Endothelial cell (in vitro differentiated cells): ENCODE measurements around the gene CFAP410. TPM values are rescaled to one million over a fixed set of nuclear protein-coding genes. Genes with fewer than 3 reads are reported as not detected.

Experiments used
- DNase-seq: peaks from one replicate; pipeline ENCODE4 v3.0.0; 2021; ENCODE audit warnings: low spot score
- H3K27ac Mint-ChIP-seq: one replicate; pipeline ENCODE4 v1.8.0; 2021; ENCODE audit warnings: mixed read lengths, inconsistent platforms; ENCODE audit not compliant: unreplicated experiment
- H3K27me3 Mint-ChIP-seq: one replicate; pipeline ENCODE4 v1.8.0; 2021; ENCODE audit warnings: mild to moderate bottlenecking, moderate library complexity, mixed read lengths, inconsistent platforms; ENCODE audit not compliant: unreplicated experiment
- H3K36me3 Mint-ChIP-seq: one replicate; pipeline ENCODE4 v1.8.0; 2021; ENCODE audit warnings: mild to moderate bottlenecking, low read depth, mixed read lengths, inconsistent platforms; ENCODE audit not compliant: unreplicated experiment
- H3K4me1 Mint-ChIP-seq: one replicate; pipeline ENCODE4 v1.8.0; 2021; ENCODE audit warnings: mild to moderate bottlenecking, mixed read lengths, inconsistent platforms; ENCODE audit not compliant: unreplicated experiment
- H3K4me3 Mint-ChIP-seq: one replicate; pipeline ENCODE4 v1.8.0; 2021; ENCODE audit warnings: mild to moderate bottlenecking, mixed read lengths, inconsistent platforms; ENCODE audit not compliant: unreplicated experiment
- H3K9me3 Mint-ChIP-seq: one replicate; pipeline ENCODE4 v1.8.0; 2021; ENCODE audit warnings: mixed read lengths, inconsistent platforms; ENCODE audit not compliant: unreplicated experiment
- total RNA-seq: library from RNA; stranded (reverse); fragmentation: NEBNext Ultra II Directional; extraction: Animal tissue kit (Norgen Biotek cat#: 25700); gene quantifications from one replicate; pipeline ENCODE4 v1.2.1, GENCODE V29; 2021; ENCODE audit not compliant: unreplicated experiment
- TF ChIP-seq, protein P1 (sequence below): fragments of 200-600 bp; sonication (generic); IDR thresholded peaks from one replicate; pipeline ENCODE4 v1.5.0; 2021; ENCODE audit warnings: antibody characterized with exemption; ENCODE audit not compliant: unreplicated experiment

Gene CFAP410
- total RNA-seq, 1 donor from 2014 or later, result 12.2 TPM

GRCh38 chr21:44320847-44321246 lies 18.3 kb downstream of the CFAP410 start:
- H3K27me3 Mint-ChIP-seq, result peaks cover 5% of the 10 kb centered on the region
- no peaks in the 10 kb centered on the region for H3K9me3 Mint-ChIP-seq
- no peaks in the 10 kb centered on the region for H3K4me1 Mint-ChIP-seq
- TF ChIP-seq, protein P1, sequence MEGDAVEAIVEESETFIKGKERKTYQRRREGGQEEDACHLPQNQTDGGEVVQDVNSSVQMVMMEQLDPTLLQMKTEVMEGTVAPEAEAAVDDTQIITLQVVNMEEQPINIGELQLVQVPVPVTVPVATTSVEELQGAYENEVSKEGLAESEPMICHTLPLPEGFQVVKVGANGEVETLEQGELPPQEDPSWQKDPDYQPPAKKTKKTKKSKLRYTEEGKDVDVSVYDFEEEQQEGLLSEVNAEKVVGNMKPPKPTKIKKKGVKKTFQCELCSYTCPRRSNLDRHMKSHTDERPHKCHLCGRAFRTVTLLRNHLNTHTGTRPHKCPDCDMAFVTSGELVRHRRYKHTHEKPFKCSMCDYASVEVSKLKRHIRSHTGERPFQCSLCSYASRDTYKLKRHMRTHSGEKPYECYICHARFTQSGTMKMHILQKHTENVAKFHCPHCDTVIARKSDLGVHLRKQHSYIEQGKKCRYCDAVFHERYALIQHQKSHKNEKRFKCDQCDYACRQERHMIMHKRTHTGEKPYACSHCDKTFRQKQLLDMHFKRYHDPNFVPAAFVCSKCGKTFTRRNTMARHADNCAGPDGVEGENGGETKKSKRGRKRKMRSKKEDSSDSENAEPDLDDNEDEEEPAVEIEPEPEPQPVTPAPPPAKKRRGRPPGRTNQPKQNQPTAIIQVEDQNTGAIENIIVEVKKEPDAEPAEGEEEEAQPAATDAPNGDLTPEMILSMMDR, result no peak
- no peak overlapping the region for H3K27ac Mint-ChIP-seq
- no peak overlapping the region for H3K4me3 Mint-ChIP-seq
- no peaks in the 10 kb centered on the region for H3K36me3 Mint-ChIP-seq
- DNase-seq, result no peak

- no peak overlapping the region for H3K27ac Mint-ChIP-seq
- H3K9me3 Mint-ChIP-seq, result no peaks in the 10 kb centered on the region
- TF ChIP-seq, protein P1, result no peak
- H3K36me3 Mint-ChIP-seq, result no peaks in the 10 kb centered on the region
- H3K27me3 Mint-ChIP-seq, result peaks cover 5% of the 10 kb centered on the region
- no peak overlapping the region for H3K4me3 Mint-ChIP-seq
- no peaks in the 10 kb centered on the region for H3K4me1 Mint-ChIP-seq
- no peak for DNase-seq
Measured at GRCh38 chr21:44319407-44320065, 19.7 kb downstream of the CFAP410 start.

DNA sequence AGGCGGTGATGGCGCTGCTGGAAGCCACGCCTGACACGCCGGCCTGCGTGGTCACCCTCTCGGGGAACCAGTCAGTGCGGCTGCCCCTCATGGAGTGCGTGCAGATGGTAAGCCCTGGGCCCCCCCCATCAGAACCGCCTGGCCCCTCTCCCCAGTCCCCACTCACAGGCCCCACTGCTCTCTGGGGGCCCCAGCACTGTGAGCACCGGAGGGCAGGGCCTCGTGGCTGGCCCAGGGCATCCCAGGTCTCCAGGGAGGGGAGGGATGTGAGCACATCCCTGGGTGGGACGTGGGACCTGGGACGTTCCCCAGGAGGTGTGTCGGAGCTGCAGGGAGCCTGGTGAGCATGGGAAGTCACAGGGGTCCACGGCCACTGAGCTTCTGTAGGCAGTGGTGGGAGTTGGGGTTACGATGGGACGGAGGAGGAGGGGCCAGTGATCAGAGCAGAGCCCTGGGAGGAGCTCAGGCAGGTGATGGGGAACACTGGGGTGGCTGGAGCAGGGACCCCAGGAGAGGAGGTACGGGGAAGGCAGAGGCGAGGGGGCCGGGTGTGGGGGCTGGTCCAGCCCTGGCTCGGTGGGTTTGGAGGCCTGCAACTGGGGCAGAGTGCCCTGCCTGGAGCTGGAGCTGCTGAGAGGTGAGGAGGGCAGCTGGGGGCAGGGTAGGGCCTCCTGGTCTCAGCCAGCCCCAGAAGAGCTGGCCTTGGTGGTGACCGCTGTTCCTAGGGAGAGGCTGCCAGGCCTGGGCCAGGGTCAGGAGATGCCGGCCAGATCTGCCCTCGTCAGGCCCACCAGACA lies 20.5 kb downstream of the CFAP410 start:
- Mint-ChIP-seq H3K4me3 (no peak overlapping the region), H3K9me3 (no peaks in the 10 kb centered on the region), H3K27ac (no peak overlapping the region), H3K36me3 (no peaks in the 10 kb centered on the region), H3K27me3 (peaks cover 5% of the 10 kb centered on the region), H3K4me1 (no peaks in the 10 kb centered on the region)
- TF ChIP-seq, protein P1, result no peak
- no peak for DNase-seq

DNA sequence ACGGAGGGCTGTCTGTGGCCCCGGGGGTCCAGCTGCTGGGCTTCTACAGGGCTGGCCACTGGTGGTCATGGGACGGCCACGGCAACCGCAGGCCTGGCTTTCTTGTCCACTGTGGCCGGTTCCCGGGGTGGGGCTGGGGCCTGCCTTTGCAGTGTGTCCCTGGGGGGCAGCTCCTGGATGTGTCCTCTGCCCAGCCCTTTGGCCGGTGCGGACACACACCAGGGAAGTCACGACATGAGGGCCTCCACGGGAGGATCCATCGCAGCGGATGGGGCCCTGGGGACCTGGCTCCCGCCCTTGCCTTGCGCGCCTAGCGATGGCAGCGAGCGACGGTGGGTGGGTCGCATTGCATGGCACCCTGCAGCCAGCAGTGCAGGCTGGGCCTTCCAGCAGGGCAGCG lies 21.3 kb downstream of the CFAP410 start:
- Mint-ChIP-seq H3K4me1 (no peaks in the 10 kb centered on the region), H3K4me3 (no peak overlapping the region), H3K27me3 (peaks cover 5% of the 10 kb centered on the region), H3K9me3 (no peaks in the 10 kb centered on the region), H3K27ac (no peak overlapping the region), H3K36me3 (no peaks in the 10 kb centered on the region)
- TF ChIP-seq, protein P1, result no peak
- DNase-seq, result no peak

DNA sequence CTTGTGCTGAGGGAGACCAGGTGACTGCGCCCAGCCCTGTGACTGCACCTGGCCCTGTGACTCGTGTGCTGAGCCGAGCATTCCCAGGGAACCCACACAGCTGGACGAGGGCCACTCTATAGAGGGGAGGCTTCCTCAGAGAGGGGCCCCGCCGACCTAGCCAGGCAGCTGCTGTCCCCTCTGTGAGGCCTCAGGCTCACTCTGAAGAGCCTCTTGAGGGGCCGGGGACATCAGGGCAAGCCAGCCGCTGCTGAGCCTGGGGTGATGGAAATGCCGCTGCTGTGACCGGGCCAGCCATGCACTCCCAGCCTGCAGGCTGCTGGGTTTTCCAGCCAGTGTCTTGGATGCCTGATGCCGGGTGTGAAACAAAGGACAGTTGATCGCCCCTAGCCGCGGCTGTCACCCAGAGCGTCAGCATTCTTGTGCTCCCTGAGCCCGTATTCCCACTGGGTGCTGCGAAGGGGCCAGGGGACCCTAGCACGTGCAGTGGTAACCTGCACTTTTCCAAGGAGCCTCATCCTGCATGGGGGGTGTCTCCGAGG lies 21.9 kb downstream of the CFAP410 start:
- TF ChIP-seq, protein P1, result no peak
- H3K9me3 Mint-ChIP-seq, result no peaks in the 10 kb centered on the region
- no peak for DNase-seq

More for the DNA sequence above, 21.9 kb downstream of the CFAP410 start:
- no peaks in the 10 kb centered on the region for H3K36me3 Mint-ChIP-seq
- no peak overlapping the region for H3K27ac Mint-ChIP-seq
- peaks cover 5% of the 10 kb centered on the region for H3K27me3 Mint-ChIP-seq
- H3K4me1 Mint-ChIP-seq, result no peaks in the 10 kb centered on the region
- H3K4me3 Mint-ChIP-seq, result no peak overlapping the region
